Spleen (tissue), 7 donors: Measurements from ENCODE around the gene PPCDC.

Experiments
- CTCF ChIP-seq, 11 experiments: fragments of 200-600 bp in 7 of 11; fragments of 450-650 bp in 4 of 11; sonication (generic) in 4 of 11; IDR thresholded peaks in 8 of 11; conservative IDR thresholded peaks in 3 of 11; 1 replicate in 7 of 11; 2 replicates in 4 of 11; pipeline versions ENCODE4 v1.4.0 to v1.8.0; 2016 to 2021; ENCODE audit warnings: antibody characterized with exemption in 11 of 11, inconsistent platforms in 4 of 11, mild to moderate bottlenecking in 1 of 11
- POLR2A ChIP-seq, 3 donors: fragments of 450-650 bp; IDR thresholded peaks; one replicate each; pipeline ENCODE4 v1.5.1; 2017; ENCODE audit warnings: antibody characterized with exemption in 3 of 3, mild to moderate bottlenecking in 1 of 3
- POLR2AphosphoS5 ChIP-seq, 3 donors: sonication (generic); formaldehyde crosslinking; IDR thresholded peaks; one replicate each; pipeline ENCODE4 v1.5.1; 2017; ENCODE audit warnings: antibody characterized with exemption in 3 of 3
- donor health status: DM: no; HTN: no; CAD: no; lungs with moderate emphysema.
- donor health status: DM: no; HTN: no; CAD: no.
- donor health status: DM: no; HTN: no; CAD: no.

- TF ChIP-seq CTCF (IDR thresholded peaks at IDR 0.05 in 8 of 11, conservative IDR thresholded peaks at IDR 0.05 in 3 of 11): no peak
- TF ChIP-seq POLR2A (IDR thresholded peaks at IDR 0.05): no peak
- no peak for TF ChIP-seq POLR2AphosphoS5 (IDR thresholded peaks at IDR 0.05)
These were observed 26.2 kb upstream of the PPCDC start for GRCh38 chr15:74997141-74997540.
